PC-3 (cell line): ENCODE results near the gene TBC1D21. TPM values are rescaled to one million over a fixed set of nuclear protein-coding genes. Genes with fewer than 3 reads are reported as not detected.

Experiments
- ATAC-seq: fragments of 200-7000 bp; cut with Tn5 transposase; 2 replicates; pipeline ENCODE4 v1.9.1; 2020; ENCODE audit warnings: mild to moderate bottlenecking, moderate library complexity
- BruUV-seq: library from RNA; stranded (reverse); fragments of 400-500 nt; replicated peaks from 2 replicates; lab custom pipeline; 2021; lab: Mats Ljungman, UMichigan
- CTCF ChIA-PET: fragments of 300-600 bp; sonication (Branson Sonifier 250); formaldehyde crosslinking; loops from one replicate; lab custom pipeline; 2022; ENCODE audit warnings: antibody characterized with exemption; lab: Charles Lee
- POLR2A ChIA-PET: fragments of 300-600 bp; sonication (Branson Sonifier 250); formaldehyde crosslinking; loops from one replicate; lab custom pipeline; 2022; ENCODE audit warnings: antibody characterized with exemption; ENCODE audit not compliant: unreplicated experiment; lab: Charles Lee
- DNase-seq: peaks from one replicate; pipeline ENCODE4 v3.0.0-alpha.2; 2015
- H2AFZ ChIP-seq: fragments of 300-600 bp; sonication (generic); 2 replicates; pipeline ENCODE4 v1.6.0; 2016; ENCODE audit warnings: antibody characterized with exemption, low read length
- H3F3A ChIP-seq: fragments of 300-600 bp; sonication (generic); one replicate; pipeline ENCODE4 v1.6.0; 2017; ENCODE audit warnings: antibody characterized with exemption, low read length, control low read depth, mild to moderate bottlenecking; ENCODE audit not compliant: unreplicated experiment
- H3K27ac ChIP-seq: fragments of 300-600 bp; sonication (generic); 2 replicates; pipeline ENCODE4 v1.5.1; 2016; ENCODE audit warnings: mild to moderate bottlenecking, low read length
- H3K27me3 ChIP-seq: fragments of 300-600 bp; sonication (generic); 2 replicates; pipeline ENCODE4 v1.6.1; 2016; ENCODE audit warnings: low read length, mixed read lengths
- H3K36me3 ChIP-seq: fragments of 300-600 bp; sonication (generic); 2 replicates; pipeline ENCODE4 v1.6.1; 2016; ENCODE audit warnings: low read depth, mixed run types, low read length, mixed read lengths
- H3K4me1 ChIP-seq: fragments of 300-600 bp; sonication (generic); 2 replicates; pipeline ENCODE4 v1.5.1; 2016; ENCODE audit warnings: low read length; ENCODE audit not compliant: insufficient read depth
- H3K4me2 ChIP-seq: fragments of 300-600 bp; sonication (generic); 2 replicates; pipeline ENCODE4 v1.6.0; 2016; ENCODE audit warnings: low read length
- H3K4me3 ChIP-seq: fragments of 300-600 bp; sonication (generic); 2 replicates; pipeline ENCODE4 v1.5.1; 2016; ENCODE audit warnings: mild to moderate bottlenecking, low read length, mixed read lengths
- H3K79me2 ChIP-seq: fragments of 300-600 bp; sonication (generic); 2 replicates; pipeline ENCODE4 v1.6.1; 2017; ENCODE audit warnings: low read length, mixed read lengths
- H3K9ac ChIP-seq: fragments of 300-600 bp; sonication (generic); 2 replicates; pipeline ENCODE4 v1.6.0; 2016; ENCODE audit warnings: mild to moderate bottlenecking, low read length
- H3K9me2 ChIP-seq: fragments of 300-600 bp; sonication (generic); replicated peaks from 2 replicates; pipeline ENCODE4 v1.6.1; 2016; ENCODE audit warnings: mixed run types, low read length, mixed read lengths
- H3K9me3 ChIP-seq: fragments of 300-600 bp; sonication (generic); 2 replicates; pipeline ENCODE4 v1.6.1; 2016; ENCODE audit warnings: low read length, mixed read lengths
- H4K20me1 ChIP-seq: fragments of 300-600 bp; sonication (generic); 2 replicates; pipeline ENCODE4 v1.6.1; 2016; ENCODE audit warnings: low read length, mixed read lengths
- CTCF ChIP-seq: fragments of 300-600 bp; sonication (generic); conservative IDR thresholded peaks from 2 replicates; pipeline ENCODE4 v1.5.1; 2017; ENCODE audit warnings: antibody characterized with exemption, low read depth, mild to moderate bottlenecking, low read length
- EZH2 ChIP-seq: fragments of 300-600 bp; sonication (generic); IDR thresholded peaks from one replicate; pipeline ENCODE4 v1.6.1; 2017; ENCODE audit warnings: antibody characterized with exemption, mild to moderate bottlenecking, low read length; ENCODE audit not compliant: unreplicated experiment
- EZH2phosphoT487 ChIP-seq: fragments of 300-600 bp; sonication (generic); IDR thresholded peaks from 2 replicates; pipeline ENCODE4 v1.6.1; 2018; ENCODE audit warnings: mild to moderate bottlenecking, antibody characterized with exemption, low read length, borderline replicate concordance
- intact Hi-C: fragments of 100-400 bp; cut with micrococcal nuclease; formaldehyde crosslinking; loops from 2 replicates; pipeline ENCODE4 v1.9.0; 2023
- total RNA-seq: library from RNA; depleted of rRNA; stranded (reverse); fragments of >200 nt; gene quantifications from 2 replicates; pipeline ENCODE4 v1.2.3, GENCODE V29; 2014

TBC1D21 gene
- total RNA-seq, 1 experiment from 2014 or later, result not detected

GRCh38 chr15:73839699-73840377, 33.5 kb upstream of the TBC1D21 start:
- no peak overlapping the region for H3K27ac ChIP-seq
- peaks cover 82% of the 10 kb centered on the region for H3K27me3 ChIP-seq
- ATAC-seq (no peak), DNase-seq (no peak)
- no peaks in the 10 kb centered on the region for H3K79me2 ChIP-seq
- no peaks in the 10 kb centered on the region for H4K20me1 ChIP-seq
- H3F3A ChIP-seq, result no peaks in the 10 kb centered on the region
- H3K9me2 ChIP-seq, result no peaks in the 10 kb centered on the region
- ChIA-PET POLR2A (no interaction called here), CTCF (no interaction called here)
- BruUV-seq, result no TSS peak
- H3K9ac ChIP-seq, result no peak overlapping the region
- no peak overlapping the region for H2AFZ ChIP-seq
- TF ChIP-seq EZH2phosphoT487 (no peak), EZH2 (no peak), CTCF (no peak)
- H3K4me1 ChIP-seq, result no peaks in the 10 kb centered on the region
- intact Hi-C loops, result no loop called here
- H3K9me3 ChIP-seq, result no peaks in the 10 kb centered on the region
- H3K36me3 ChIP-seq, result no peaks in the 10 kb centered on the region
- H3K4me2 ChIP-seq, result no peak overlapping the region
- no peak overlapping the region for H3K4me3 ChIP-seq

- Histone ChIP-seq H3K27me3 (peaks cover 74% of the 10 kb centered on the region), H3K4me3 (no peak overlapping the region), H3K9me3 (no peaks in the 10 kb centered on the region), H3K4me2 (no peak overlapping the region), H3F3A (no peaks in the 10 kb centered on the region), H3K36me3 (no peaks in the 10 kb centered on the region), H3K9me2 (no peaks in the 10 kb centered on the region), H4K20me1 (no peaks in the 10 kb centered on the region), H3K4me1 (no peaks in the 10 kb centered on the region), H3K27ac (no peak overlapping the region), H2AFZ (no peak overlapping the region), H3K9ac (no peak overlapping the region), H3K79me2 (no peaks in the 10 kb centered on the region)
- no peak for TF ChIP-seq EZH2phosphoT487
- no peak for TF ChIP-seq CTCF
- no peak for TF ChIP-seq EZH2
- DNase-seq (no peak), ATAC-seq (no peak)
- intact Hi-C loops, result no loop called here
- ChIA-PET CTCF (no interaction called here), POLR2A (no interaction called here)
- BruUV-seq, result no TSS peak
Observed at GRCh38 chr15:73840771-73841170, 32.6 kb upstream of the TBC1D21 start.
